Transverse colon (tissue), 4 donors: ENCODE data around the gene SYK. TPM values are rescaled to one million over a fixed set of nuclear protein-coding genes. Genes with fewer than 3 reads are reported as not detected.

Experiments
- DNase-seq: peaks from one replicate; pipeline ENCODE4 v3.0.0-alpha.2; 2019
- H3K27ac ChIP-seq, 4 donors: fragments of 200-600 bp; sonication (generic); 2 replicates each; pipeline ENCODE4 v1.5.1; 2016 to 2018; ENCODE audit warnings: inconsistent platforms in 4 of 4
- H3K27me3 ChIP-seq: fragments of 200-600 bp; sonication (generic); 2 replicates; pipeline ENCODE4 v1.5.1; 2017; ENCODE audit warnings: inconsistent platforms
- H3K36me3 ChIP-seq, 4 donors: fragments of 200-600 bp; sonication (generic); 2 replicates each; pipeline ENCODE4 v1.5.1; 2017 to 2019; ENCODE audit warnings: inconsistent platforms in 4 of 4
- H3K4me1 ChIP-seq, 4 donors: fragments of 200-600 bp; sonication (generic); 2 replicates each; pipeline ENCODE4 v1.5.1; 2017 to 2020; ENCODE audit warnings: inconsistent platforms in 4 of 4
- H3K4me3 ChIP-seq, 4 donors: fragments of 200-600 bp; sonication (generic); 1 replicate in 1 of 4; 2 replicates in 3 of 4; pipeline versions ENCODE4 v1.5.1 to v1.6.1; 2017 to 2019; ENCODE audit warnings: inconsistent platforms in 4 of 4
- H3K9me3 ChIP-seq, 2 donors: fragments of 200-600 bp; sonication (generic); 2 replicates each; pipeline ENCODE4 v1.5.1; 2017 to 2019; ENCODE audit warnings: inconsistent platforms in 2 of 2
- CTCF ChIP-seq, 5 experiments: fragments of 200-600 bp in 3 of 5; fragments of 450-650 bp in 2 of 5; sonication (generic) in 3 of 5; IDR thresholded peaks; 1 replicate in 2 of 5; 2 replicates in 3 of 5; pipeline ENCODE4 v1.5.1; 2016 to 2017; ENCODE audit warnings: antibody characterized with exemption in 5 of 5, inconsistent platforms in 3 of 5, mild to moderate bottlenecking in 2 of 5, moderate library complexity in 1 of 5
- EP300 ChIP-seq: sonication (generic); formaldehyde crosslinking; IDR thresholded peaks from one replicate; pipeline ENCODE4 v1.6.1; 2017; ENCODE audit warnings: antibody characterized with exemption, low read depth
- POLR2A ChIP-seq: fragments of 450-650 bp; IDR thresholded peaks from one replicate; pipeline ENCODE4 v1.6.1; 2016; ENCODE audit warnings: antibody characterized with exemption, mild to moderate bottlenecking, moderate library complexity
- POLR2AphosphoS5 ChIP-seq, 3 donors: sonication (generic); formaldehyde crosslinking; IDR thresholded peaks; one replicate each; pipeline ENCODE4 v1.6.1; 2016; ENCODE audit warnings: antibody characterized with exemption in 3 of 3
- WGBS, 2 donors: methylation state at CpG; one replicate each; pipeline ENCODE4 v1.1.5; 2018; ENCODE audit warnings: low coverage in 1 of 2; 5-methylcytosine and 5-hydroxymethylcytosine counted together
- in situ Hi-C, 4 donors: fragments of 200-750 bp; cut with MboI; loops; one replicate each; pipeline versions ENCODE4 v1.15.0 to v1.15.1; 2017; ENCODE audit warnings: low sequenced_read_pairs in 3 of 4, low pct_ligation_motif_present in 1 of 4, low pct_unique_long_range_greater_than_20kb in 1 of 4
- intact Hi-C: fragments of 100-400 bp; cut with DNase I; formaldehyde crosslinking; loops from one replicate; pipeline ENCODE4 v1.15.1; 2023; ENCODE audit warnings: low total_unique reads
- total RNA-seq, 4 donors: library from RNA; depleted of rRNA; stranded (reverse); fragments of >200 nt; gene quantifications; one replicate each; pipeline ENCODE4 v1.1.0, GENCODE V29; 2016

The SYK gene
- total RNA-seq, 4 donors from 2014 or later = 32.2 to 534 (median 34.3) TPM

GRCh38 chr9:90767523-90768100, 34.0 kb upstream of the SYK start:
- Histone ChIP-seq H3K4me1 (no peaks in the 10 kb centered on the region), H3K9me3 (peaks cover 6 to 10% of the 10 kb centered on the region in 2 donors), H3K27ac (no peak overlapping the region), H3K4me3 (no peak overlapping the region), H3K36me3 (no peaks in the 10 kb centered on the region), H3K27me3 (no peaks in the 10 kb centered on the region)
- no peak for TF ChIP-seq POLR2A
- no peak for TF ChIP-seq EP300
- TF ChIP-seq POLR2AphosphoS5 (IDR thresholded peaks at IDR 0.05) = no peak
- TF ChIP-seq CTCF (IDR thresholded peaks at IDR 0.05) = no peak
- in situ Hi-C loops = loop anchor here (10.0 to 25.0 kb wide), 5 partner anchors 95 to 1180 kb away; no protein-coding TSS in a partner anchor
- 85 to 86% methylated on average over 1 of the region's 1 CpG for WGBS, 2 donors
- DNase-seq = no peak
- intact Hi-C loops = no loop called here

GRCh38 chr9:90770182-90770738, 31.4 kb upstream of the SYK start:
- intact Hi-C loops = no loop called here
- no peak for DNase-seq
- H3K27ac ChIP-seq = no peak overlapping the region
- no peaks in the 10 kb centered on the region for H3K36me3 ChIP-seq
- TF ChIP-seq EP300 (no peak), POLR2A (no peak), POLR2AphosphoS5 (IDR thresholded peaks at IDR 0.05) (no peak)
- H3K9me3 ChIP-seq = peaks cover 6 to 10% of the 10 kb centered on the region in 2 donors
- WGBS, 2 donors = 72% methylated on average over 2 of the region's 2 CpGs; no CpG with 5 or more reads in 1 of the 2 donors
- H3K4me3 ChIP-seq = no peak overlapping the region
- no peaks in the 10 kb centered on the region for H3K27me3 ChIP-seq
- in situ Hi-C loops = loop anchor here in 3 of 4 donors (25.0 kb wide), 4 partner anchors 92 to 1183 kb away; no protein-coding TSS in a partner anchor
- H3K4me1 ChIP-seq = no peaks in the 10 kb centered on the region

GRCh38 chr9:90770927-90771326, 30.7 kb upstream of the SYK start:
- intact Hi-C loops = no loop called here
- DNase-seq = peak; percentile 36
- peaks cover 6 to 10% of the 10 kb centered on the region in 2 donors for H3K9me3 ChIP-seq
- in situ Hi-C loops = loop anchor here in 3 of 4 donors (25.0 kb wide), 4 partner anchors 91 to 1184 kb away; no protein-coding TSS in a partner anchor
- no peaks in the 10 kb centered on the region for H3K27me3 ChIP-seq
- no peaks in the 10 kb centered on the region for H3K36me3 ChIP-seq
- 79% methylated on average over 3 of the region's 3 CpGs; no CpG with 5 or more reads in 1 of the 2 donors for WGBS, 2 donors
- no peak overlapping the region for H3K27ac ChIP-seq
- H3K4me1 ChIP-seq = no peaks in the 10 kb centered on the region
- TF ChIP-seq CTCF (IDR thresholded peaks at IDR 0.05) (no peak), POLR2AphosphoS5 (IDR thresholded peaks at IDR 0.05) (no peak), POLR2A (no peak), EP300 (no peak)
- H3K4me3 ChIP-seq = no peak overlapping the region

GRCh38 chr9:90772386-90772785, 29.2 kb upstream of the SYK start:
- 94% methylated on average over 1 of the region's 1 CpG; no CpG with 5 or more reads in 1 of the 2 donors for WGBS, 2 donors
- H3K9me3 ChIP-seq = peaks cover 1 to 3% of the 10 kb centered on the region in 2 donors
- no peak overlapping the region for H3K27ac ChIP-seq
- no peak for TF ChIP-seq CTCF (IDR thresholded peaks at IDR 0.05)
- TF ChIP-seq EP300 = no peak
- no peak for TF ChIP-seq POLR2AphosphoS5 (IDR thresholded peaks at IDR 0.05)
- TF ChIP-seq POLR2A = no peak
- H3K27me3 ChIP-seq = no peaks in the 10 kb centered on the region
- H3K4me3 ChIP-seq = no peak overlapping the region
- in situ Hi-C loops (loop anchor here in 3 of 4 donors (25.0 kb wide), 4 partner anchors 90 to 1185 kb away; no protein-coding TSS in a partner anchor), intact Hi-C loops (no loop called here)
- no peak for DNase-seq
- H3K4me1 ChIP-seq = no peaks in the 10 kb centered on the region
- no peaks in the 10 kb centered on the region for H3K36me3 ChIP-seq
